KMS-11 (cell line): ENCODE measurements around the gene PDE3A.

Source experiments
- H2AFZ ChIP-seq: fragments of 200-600 bp; sonication (generic); 2 replicates; pipeline ENCODE4 v1.6.1; 2016; ENCODE audit warnings: antibody characterized with exemption, mixed run types, low read depth
- H3K27ac ChIP-seq: fragments of 200-600 bp; sonication (generic); 2 replicates; pipeline ENCODE4 v1.6.1; 2016; ENCODE audit warnings: mild to moderate bottlenecking, mixed run types
- H3K27me3 ChIP-seq: fragments of 200-600 bp; sonication (generic); 2 replicates; pipeline ENCODE4 v1.6.1; 2017; ENCODE audit warnings: mild to moderate bottlenecking, low read depth, mixed run types, moderate library complexity; ENCODE audit not compliant: insufficient read depth
- H3K36me3 ChIP-seq: fragments of 200-600 bp; sonication (generic); 2 replicates; pipeline ENCODE4 v1.6.1; 2017; ENCODE audit warnings: mild to moderate bottlenecking, mixed run types; ENCODE audit not compliant: insufficient read depth
- H3K4me1 ChIP-seq: fragments of 200-600 bp; sonication (generic); 2 replicates; pipeline ENCODE4 v1.6.1; 2016; ENCODE audit warnings: mild to moderate bottlenecking, low read depth, mixed run types; ENCODE audit not compliant: poor library complexity, severe bottlenecking
- H3K4me2 ChIP-seq: fragments of 200-600 bp; sonication (generic); 2 replicates; pipeline ENCODE4 v1.7.0; 2016; ENCODE audit warnings: mild to moderate bottlenecking, mixed run types
- H3K4me3 ChIP-seq: fragments of 200-600 bp; sonication (generic); IDR thresholded peaks from 2 replicates; pipeline ENCODE4 v1.6.1; 2017; ENCODE audit warnings: low read depth, low read length, mixed read lengths; ENCODE audit not compliant: insufficient read depth
- H3K79me2 ChIP-seq: fragments of 200-600 bp; sonication (generic); 2 replicates; pipeline ENCODE4 v1.6.1; 2016; ENCODE audit warnings: low read depth, mixed run types; ENCODE audit not compliant: insufficient read depth
- H3K9ac ChIP-seq: fragments of 200-600 bp; sonication (generic); 2 replicates; pipeline ENCODE4 v1.6.1; 2016; ENCODE audit warnings: mild to moderate bottlenecking, mixed run types
- H4K20me1 ChIP-seq: fragments of 200-600 bp; sonication (generic); 2 replicates; pipeline ENCODE4 v1.6.1; 2016; ENCODE audit warnings: mild to moderate bottlenecking, mixed run types; ENCODE audit not compliant: insufficient read depth
- CTCF ChIP-seq: fragments of 200-600 bp; sonication (generic); conservative IDR thresholded peaks from 2 replicates; pipeline ENCODE4 v1.6.1; 2017; ENCODE audit warnings: low read depth, mild to moderate bottlenecking, antibody characterized with exemption, low read length, moderate library complexity, mixed read lengths

Gene PDE3A

GRCh38 chr12:20578142-20578541 lies 209.8 kb downstream of the PDE3A start:
- Histone ChIP-seq H3K4me3 (no peak overlapping the region), H3K4me2 (no peak overlapping the region), H3K36me3 (no peaks in the 10 kb centered on the region), H3K9ac (no peak overlapping the region), H3K4me1 (no peaks in the 10 kb centered on the region), H2AFZ (no peak overlapping the region), H3K27ac (no peak overlapping the region), H3K79me2 (no peaks in the 10 kb centered on the region), H3K27me3 (no peaks in the 10 kb centered on the region), H4K20me1 (no peaks in the 10 kb centered on the region)
- TF ChIP-seq CTCF = no peak

- H3K79me2 ChIP-seq = no peaks in the 10 kb centered on the region
- no peaks in the 10 kb centered on the region for H4K20me1 ChIP-seq
Observed at GRCh38 chr12:20585055-20585625, 216.8 kb downstream of the PDE3A start.

GRCh38 chr12:20585913-20586312 lies 217.6 kb downstream of the PDE3A start:
- Histone ChIP-seq H3K79me2 (no peaks in the 10 kb centered on the region), H3K4me1 (no peaks in the 10 kb centered on the region), H3K27ac (no peak overlapping the region), H3K9ac (no peak overlapping the region), H2AFZ (no peak overlapping the region), H3K4me3 (no peak overlapping the region), H4K20me1 (no peaks in the 10 kb centered on the region), H3K4me2 (no peak overlapping the region), H3K27me3 (no peaks in the 10 kb centered on the region), H3K36me3 (no peaks in the 10 kb centered on the region)
- no peak for TF ChIP-seq CTCF

More at GRCh38 chr12:20585055-20585625, 216.8 kb downstream of the PDE3A start:
- H3K27ac ChIP-seq = no peak overlapping the region
- H3K4me2 ChIP-seq = no peak overlapping the region
- H3K27me3 ChIP-seq = no peaks in the 10 kb centered on the region
- H3K4me1 ChIP-seq = no peaks in the 10 kb centered on the region
- no peaks in the 10 kb centered on the region for H3K36me3 ChIP-seq
- H3K4me3 ChIP-seq = no peak overlapping the region
- no peak for TF ChIP-seq CTCF
- H3K9ac ChIP-seq = no peak overlapping the region
- H2AFZ ChIP-seq = no peak overlapping the region

- no peak for TF ChIP-seq CTCF
- no peaks in the 10 kb centered on the region for H4K20me1 ChIP-seq
- no peak overlapping the region for H2AFZ ChIP-seq
- H3K36me3 ChIP-seq = no peaks in the 10 kb centered on the region
- H3K4me1 ChIP-seq = no peaks in the 10 kb centered on the region
- no peak overlapping the region for H3K4me3 ChIP-seq
- no peak overlapping the region for H3K9ac ChIP-seq
- H3K79me2 ChIP-seq = no peaks in the 10 kb centered on the region
- no peak overlapping the region for H3K27ac ChIP-seq
- no peaks in the 10 kb centered on the region for H3K27me3 ChIP-seq
- H3K4me2 ChIP-seq = no peak overlapping the region
Observed at GRCh38 chr12:20588042-20588441, 219.7 kb downstream of the PDE3A start.
